Activated gamma-delta T cell (primary cell): ENCODE data around the gene GNE.
"Not testable (repeated sequence)": the region's sequence is repeated elsewhere in the genome, so short reads cannot be mapped to it uniquely, and the experiment has no call there.

Source experiments
- DNase-seq: peaks from one replicate; lab custom pipeline; 2025; lab: John Stamatoyannopoulos, UW
- total RNA-seq, 2 donors: gene quantifications; one replicate each; lab custom pipeline; 2026; lab: John Stamatoyannopoulos, UW

Gene GNE, protein sequence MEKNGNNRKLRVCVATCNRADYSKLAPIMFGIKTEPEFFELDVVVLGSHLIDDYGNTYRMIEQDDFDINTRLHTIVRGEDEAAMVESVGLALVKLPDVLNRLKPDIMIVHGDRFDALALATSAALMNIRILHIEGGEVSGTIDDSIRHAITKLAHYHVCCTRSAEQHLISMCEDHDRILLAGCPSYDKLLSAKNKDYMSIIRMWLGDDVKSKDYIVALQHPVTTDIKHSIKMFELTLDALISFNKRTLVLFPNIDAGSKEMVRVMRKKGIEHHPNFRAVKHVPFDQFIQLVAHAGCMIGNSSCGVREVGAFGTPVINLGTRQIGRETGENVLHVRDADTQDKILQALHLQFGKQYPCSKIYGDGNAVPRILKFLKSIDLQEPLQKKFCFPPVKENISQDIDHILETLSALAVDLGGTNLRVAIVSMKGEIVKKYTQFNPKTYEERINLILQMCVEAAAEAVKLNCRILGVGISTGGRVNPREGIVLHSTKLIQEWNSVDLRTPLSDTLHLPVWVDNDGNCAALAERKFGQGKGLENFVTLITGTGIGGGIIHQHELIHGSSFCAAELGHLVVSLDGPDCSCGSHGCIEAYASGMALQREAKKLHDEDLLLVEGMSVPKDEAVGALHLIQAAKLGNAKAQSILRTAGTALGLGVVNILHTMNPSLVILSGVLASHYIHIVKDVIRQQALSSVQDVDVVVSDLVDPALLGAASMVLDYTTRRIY
- total RNA-seq: 45.6 to 48.9 reads per million in 2 donors

DNA sequence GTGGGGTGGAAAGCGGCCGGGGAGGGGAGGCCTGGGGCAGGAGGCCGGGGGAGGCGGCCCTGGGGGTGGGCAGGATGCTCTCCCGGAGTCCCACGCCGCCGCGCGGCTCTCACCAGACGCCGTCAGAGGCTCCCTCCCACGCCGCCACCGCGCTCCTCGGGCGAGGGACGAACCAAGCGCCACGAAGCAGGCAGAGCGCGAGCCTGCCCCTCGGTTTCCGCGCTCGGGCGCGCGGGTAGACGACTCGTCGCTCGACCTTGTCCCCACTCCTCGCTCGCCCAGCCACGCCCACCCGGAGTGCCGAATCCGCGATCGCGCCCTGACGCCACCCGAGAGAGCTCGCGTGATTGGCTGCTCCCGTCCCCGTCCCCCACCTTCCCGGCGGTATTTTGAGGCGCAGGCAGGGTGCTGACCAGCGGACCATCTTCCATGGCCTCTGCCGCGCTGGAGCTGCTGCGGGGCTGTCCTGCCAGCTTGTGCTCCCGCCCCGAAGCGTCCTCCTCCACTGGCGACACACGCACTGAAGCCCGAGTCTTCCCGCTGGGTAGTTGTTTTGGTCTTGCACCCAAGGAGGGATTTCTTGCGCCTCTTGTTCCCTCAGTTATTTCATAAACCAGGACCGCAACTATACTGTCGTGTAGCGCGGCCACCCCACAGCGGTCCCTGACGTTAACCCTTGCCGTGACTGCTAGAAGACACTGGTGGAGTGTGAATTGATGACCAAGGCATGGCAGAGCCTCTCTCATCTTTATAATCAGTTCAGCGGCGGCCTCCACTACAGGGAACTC is at the start of gene GNE:
TSS of gene GNE (minus strand) at position 241 of the 788 bp plus-strand sequence. CDS start 9,093 bp downstream, outside the sequence.
- peak; percentile 96 for DNase-seq

DNA sequence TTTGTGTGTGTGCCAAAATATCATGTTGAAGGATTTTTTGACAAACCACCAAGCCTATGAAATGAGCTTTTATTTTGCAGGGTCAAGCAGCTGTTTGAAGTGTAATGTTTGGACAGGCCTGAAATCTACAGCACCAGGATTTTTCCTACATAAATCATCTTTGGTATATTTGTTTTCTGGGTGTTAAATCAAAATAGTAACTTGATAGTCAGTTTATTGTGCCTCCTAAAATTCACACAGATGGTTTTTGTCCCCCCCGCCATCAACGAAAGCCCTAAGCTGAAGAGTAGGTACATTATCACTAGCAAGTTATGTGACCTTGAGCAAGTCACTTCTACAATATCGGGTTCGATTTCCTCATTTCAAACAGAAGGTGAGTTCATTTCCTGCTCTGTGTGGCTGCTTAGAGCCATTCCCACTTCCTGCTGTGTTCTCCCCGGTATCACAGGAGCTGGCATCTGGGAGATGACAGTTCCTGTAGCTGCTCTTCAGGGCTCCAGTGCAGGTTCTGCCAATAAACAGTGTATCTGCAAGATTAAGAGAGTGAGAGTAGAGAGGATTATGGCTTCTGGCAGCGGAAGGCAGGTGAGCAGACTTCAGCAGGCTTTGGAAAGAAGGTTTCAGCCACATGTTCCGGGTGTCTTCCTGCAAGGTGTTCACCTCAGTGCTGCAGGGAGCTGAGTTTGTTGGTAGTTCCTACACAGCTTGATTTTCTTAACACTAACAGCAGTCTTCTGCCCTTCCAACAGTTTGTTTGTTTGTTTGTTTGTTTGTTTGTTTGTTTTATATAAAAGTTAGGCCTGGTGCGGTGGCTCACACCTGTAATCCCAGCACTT is 48.4 kb upstream of the GNE start:
- no peak for DNase-seq

DNA sequence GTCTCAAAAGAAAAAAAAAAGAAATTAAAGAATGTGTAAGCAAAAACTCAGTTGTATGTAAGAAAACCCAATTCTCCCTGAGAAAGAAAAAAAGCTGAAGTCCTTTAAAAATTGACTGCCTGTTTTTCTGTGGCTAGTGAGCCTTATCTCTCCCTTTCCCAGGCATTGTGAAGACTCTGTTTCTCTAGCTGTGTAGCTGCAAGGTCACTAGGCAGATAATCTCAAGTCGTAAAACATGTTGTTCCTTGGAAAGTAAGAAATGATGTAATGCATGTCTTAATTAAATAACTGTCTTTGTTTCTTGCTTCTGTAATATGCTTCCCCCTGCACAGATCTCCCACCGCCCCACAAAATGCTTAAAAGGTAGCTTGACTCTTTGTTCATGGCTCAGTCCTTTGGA is 46.1 kb upstream of the GNE start:
- DNase-seq: not testable (repeated sequence)

DNA sequence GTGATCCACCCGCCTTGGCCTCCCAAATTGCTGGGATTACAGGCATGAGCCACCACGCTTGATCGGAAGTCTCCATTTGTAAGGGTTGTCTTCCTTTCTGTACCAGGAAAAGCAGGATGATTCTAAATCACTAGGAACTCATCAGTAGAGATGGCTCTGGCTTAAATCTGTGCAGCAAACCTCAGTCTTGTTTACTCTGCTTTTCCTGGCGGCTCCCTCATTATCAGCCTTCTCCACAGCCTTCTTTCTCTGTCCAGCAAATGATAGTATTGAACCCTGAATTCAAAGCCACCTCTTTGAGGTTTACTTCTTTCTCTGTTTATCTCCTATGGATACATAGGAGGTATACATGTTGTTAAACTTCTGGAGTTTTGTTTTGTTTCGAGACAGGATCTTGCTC is 43.0 kb upstream of the GNE start:
- no peak for DNase-seq

DNA sequence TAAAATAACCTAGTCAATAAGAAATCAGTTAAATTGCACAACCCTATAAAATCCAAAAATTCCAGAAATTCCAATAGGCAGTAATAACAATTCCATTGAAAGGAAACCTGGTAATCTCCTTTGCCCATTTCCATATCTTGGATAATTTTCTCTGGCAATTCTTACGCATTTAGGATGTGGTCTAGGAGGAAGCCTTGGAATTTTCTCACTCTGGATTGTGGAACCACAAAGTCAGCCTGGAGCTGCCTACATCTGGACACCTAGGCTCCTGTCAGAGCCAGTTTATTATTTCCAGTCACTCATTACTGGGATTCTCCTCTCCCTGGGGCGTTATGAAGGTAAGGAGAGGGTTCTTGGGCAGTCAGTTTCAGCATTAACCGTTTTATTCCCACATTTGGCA is 40.3 kb upstream of the GNE start:
- no peak for DNase-seq

DNA sequence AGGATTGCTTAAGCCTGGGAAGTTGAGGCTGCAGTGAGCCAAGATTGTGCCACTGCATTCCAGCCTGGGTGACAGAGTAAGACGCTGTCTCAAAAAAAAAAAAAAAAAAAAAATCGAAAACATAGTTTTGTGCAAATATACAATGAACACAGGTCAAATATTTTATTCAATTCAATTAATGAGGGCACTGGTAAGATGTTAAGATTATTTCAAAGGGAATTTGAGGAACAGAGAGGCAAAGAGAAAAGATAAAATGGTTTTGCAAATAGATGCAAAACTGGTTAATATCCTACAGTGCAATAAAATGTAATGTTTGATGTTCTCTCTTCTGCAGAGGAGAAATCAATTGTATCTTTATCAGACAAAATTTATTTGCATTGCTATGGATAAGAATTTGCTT is 39.5 kb upstream of the GNE start:
- no peak for DNase-seq

DNA sequence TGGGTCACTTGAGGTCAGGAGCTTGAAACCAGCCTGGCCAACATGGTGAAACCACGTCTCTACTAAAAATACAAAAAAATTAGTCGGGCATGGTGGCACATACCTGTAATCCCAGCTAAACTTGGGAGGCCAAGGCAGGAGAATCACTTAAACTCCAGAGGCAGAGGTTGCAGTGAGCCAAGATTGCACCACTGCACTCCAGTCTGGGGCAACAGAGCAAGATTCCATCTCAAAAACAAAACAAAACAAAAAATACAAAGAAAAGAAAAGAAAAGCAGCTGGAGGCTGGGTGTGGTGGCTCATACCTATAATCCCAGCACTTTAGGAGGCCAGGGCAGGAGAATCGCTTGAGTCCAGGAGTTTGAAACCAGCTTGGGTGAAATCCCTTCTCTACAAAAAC is 36.7 kb upstream of the GNE start:
- DNase-seq: not testable (repeated sequence)

DNA sequence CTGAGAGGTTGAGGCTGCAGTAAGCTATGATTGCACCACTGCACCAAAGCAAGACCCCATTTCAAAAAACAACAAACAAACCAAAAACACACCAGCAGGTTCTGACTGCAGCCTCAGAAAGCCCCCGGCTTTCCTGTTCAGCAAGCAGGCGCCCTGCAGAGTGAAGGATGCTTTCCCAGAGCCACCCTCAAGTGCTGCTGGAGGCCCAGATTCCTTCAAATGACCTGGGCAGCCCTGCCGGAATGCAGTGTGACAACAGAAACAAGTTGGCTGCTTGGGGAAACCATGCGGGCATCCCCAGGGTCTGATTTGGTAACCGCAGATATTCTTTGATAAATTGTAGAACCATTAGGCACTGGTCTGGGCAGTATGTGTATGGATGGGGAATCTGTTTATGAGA is 35.7 kb upstream of the GNE start:
- no peak for DNase-seq

DNA sequence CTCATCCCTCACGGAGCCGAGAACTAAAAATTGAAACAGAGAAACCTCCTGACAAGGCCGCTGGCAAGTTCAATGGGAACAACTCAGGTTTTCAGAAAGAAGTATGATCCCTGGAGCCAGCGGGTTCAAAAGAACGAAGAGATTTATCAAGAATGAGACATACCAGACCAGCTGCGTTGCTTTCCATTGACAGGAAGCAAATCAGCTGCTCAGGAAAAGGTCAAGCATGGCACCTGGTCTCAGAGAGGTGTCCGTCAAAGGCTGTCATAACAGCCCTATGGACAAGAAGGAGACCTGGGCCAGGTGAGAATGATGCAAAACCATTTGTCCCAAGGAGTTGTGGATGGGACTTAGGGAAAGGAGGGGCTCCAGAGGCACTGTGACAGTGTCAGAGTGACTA is 34.9 kb upstream of the GNE start:
- DNase-seq: no peak

DNA sequence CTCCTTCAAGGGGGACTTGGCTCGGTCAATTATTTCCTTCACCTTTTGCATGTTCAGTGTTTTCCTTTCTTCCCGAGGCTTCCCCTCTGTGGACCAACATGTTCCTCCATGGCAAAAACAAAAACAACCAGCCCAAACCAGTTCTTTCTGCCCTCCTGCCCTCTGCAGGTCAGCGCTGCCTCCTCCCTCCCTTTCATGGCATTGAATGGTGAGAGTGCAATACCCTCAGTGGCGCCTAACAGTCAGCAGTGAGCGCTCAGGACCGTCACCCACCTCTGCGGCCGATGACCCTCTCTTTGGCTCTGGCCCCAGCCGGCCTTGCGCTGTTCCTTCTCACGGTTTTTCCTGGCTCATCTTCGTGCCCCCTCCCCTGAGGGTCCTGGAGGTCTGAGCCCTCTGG is 34.4 kb upstream of the GNE start:
- no peak for DNase-seq

DNA sequence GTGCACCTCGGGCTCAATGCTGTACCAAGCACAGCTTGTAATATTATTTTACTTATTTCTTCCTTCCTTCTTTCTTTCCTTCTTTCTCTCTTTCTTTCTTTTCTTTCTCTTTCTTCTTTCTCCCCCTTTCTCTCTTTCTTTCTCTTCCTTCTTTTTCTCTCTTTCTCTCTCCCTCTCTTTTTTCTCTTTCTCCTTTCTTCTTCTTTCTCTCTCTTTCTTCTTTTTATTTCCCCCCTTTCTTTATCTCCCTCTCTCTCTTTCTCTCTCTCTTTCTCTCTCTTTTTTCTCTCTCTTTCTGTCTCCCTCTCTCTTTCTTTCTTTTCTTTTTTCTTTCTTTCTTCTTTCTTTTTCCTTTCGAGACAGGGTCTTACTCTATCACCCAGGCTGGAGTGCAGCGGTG is 32.7 kb upstream of the GNE start:
- no peak for DNase-seq

DNA sequence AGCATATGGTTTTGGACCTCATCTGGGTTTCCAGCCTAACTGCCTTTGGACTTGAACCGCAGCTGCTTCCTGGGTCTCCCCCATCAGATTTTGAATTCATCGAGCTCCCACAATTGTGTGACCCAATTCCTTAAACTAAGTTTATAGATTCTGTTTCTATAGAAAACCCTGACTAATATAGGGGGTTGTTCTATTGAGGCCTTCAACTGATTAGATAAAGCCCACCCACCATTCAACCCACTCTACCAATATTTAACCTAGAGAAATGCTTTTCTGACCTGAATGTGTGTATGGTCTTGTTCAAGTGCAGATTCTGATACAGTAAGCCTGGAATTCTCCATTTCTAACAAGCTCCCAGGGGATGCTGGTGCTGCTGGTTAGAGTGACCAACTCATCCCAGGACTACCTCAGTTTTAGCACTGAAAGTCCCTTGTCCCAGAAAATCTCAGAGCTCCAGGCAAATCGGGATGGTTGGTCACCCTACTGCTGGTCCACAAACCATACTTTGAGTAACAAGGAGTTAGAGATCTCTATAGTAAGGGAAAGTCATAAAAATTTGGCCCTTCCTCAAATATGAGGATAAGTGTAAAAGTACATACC is 31.7 kb upstream of the GNE start:
- DNase-seq: no peak

DNA sequence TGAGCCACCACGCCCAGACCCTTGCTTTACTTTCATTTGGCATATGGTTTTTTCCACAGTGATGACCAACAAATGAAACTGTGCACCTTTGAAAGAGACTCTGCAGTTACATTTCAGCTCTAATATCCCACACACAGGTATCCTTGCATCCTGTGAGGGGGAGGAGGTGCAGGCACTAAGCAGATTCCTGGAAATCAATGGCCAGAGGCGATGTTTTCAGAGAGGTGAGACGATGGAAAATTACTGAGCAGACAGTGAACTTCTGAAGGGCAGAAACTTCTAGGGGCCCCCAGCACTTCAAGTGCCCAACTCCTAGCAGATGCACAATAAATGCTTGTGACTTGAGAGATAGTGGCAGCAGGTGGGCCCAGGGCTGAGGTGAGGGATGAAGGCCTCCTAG is 29.8 kb upstream of the GNE start:
- DNase-seq: no peak

DNA sequence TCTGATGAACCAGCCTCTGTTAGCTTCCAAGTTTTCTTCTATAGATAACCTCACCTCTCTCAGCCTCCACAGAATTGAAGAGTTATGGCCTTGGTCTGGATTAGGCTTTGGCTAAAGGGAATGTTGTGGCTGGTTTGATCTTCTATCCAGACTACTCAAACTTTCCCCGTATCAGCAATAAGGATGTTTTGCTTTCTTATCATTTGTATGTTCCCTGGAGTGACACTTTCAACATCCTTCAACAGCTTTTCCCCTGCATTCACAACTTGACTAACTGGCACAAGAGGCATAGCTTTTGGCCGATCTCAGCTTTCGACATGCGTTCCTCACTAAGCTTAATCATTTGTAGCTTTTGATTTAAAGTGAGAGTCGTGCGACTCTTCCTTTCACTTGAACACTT is 28.1 kb upstream of the GNE start:
- DNase-seq: no peak

DNA sequence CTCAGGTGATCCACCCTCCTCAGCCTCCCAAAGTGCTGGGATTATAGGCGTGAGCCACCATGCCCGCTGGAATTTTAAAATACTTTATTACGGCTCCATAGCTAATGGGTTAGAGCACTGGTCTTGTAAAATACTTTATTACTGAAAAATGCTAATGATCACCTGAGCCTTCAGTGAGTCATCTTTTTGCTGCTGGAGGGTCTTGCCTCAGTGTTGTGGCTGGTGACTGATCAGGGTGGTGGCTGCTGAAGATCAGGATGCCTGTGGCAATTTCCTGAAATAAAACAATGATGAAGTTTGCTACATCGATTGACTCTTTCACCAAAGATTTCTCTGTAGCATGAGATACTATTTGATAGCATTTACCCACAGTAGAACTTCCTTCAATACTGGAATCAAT is 26.0 kb upstream of the GNE start:
- DNase-seq: no peak

DNA sequence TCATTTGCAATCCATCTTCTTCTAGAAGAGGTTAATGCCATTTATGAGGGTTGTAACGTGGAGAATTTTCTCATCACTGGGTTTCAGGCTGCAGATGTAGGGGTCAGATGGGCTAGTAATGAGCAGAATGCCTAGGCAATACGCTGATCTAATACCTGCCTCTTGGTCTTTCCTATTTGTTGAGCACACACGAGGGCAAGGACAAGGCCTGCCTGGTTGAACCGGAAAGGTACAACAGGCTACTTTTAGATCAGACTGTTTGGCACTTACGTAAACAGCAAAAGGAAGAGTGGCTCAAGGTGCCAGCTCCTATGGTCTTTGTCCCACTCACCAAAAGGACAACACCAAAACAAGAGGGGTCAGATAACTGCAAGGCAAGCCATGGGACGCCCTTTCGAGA is 24.0 kb upstream of the GNE start:
- no peak for DNase-seq

DNA sequence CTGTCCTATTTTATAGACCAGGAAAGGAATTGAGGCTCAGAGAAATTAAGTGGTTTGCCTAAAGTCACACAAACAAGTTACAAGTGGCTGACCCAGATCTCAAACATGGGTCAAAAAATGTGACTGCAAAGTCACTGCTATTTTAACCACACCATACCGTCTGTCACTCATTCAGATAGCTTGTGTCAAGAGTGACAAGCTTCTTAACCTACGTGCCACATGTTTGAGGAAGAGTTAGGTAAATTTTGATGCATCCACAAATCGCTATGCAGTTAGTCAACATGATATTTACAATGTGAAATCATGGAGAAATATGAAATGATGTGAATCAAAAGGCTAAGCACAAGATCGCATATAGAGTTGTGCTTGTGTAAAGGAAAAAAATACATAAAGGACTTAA is 22.7 kb upstream of the GNE start:
- DNase-seq: no peak

DNA sequence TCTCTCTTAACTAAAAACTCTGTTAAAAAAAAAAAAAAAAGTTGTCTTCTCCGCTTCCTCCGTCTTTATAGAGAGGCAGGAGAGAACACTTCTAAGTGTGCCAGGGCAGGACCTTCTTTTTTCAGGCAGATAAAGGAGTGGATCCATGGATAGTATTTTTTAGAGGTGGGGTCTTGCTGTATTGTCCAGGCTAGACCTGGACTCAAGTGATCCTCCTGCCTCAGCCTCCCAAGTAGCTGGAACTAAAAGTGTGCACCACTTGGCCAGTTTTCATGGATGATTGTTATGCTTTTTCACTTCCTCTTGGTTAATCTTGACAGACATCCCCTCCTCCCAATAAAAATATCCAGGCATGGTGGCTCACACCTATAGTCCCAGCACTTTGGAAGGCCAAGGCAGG is 20.0 kb upstream of the GNE start:
- DNase-seq: no peak

DNA sequence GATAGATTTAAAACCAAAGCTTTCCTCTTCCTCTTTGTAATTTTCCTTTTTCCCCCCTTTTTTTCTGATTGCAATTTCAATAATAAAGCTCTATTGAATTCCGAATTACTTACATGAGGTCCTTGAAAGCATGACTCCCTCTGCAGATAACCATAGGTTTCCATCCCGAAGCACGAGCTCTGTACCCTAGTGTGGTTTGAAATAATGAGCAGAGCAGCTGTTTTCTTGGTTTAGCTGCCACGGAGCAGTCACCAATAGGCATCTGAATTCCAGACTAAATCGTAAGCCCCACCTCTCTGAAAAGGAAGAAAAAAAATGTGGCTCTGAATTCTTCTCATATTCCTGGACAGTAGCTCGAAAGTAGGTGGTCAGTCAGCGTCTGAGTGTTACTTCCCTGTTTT is 18.5 kb upstream of the GNE start:
- DNase-seq: no peak

DNA sequence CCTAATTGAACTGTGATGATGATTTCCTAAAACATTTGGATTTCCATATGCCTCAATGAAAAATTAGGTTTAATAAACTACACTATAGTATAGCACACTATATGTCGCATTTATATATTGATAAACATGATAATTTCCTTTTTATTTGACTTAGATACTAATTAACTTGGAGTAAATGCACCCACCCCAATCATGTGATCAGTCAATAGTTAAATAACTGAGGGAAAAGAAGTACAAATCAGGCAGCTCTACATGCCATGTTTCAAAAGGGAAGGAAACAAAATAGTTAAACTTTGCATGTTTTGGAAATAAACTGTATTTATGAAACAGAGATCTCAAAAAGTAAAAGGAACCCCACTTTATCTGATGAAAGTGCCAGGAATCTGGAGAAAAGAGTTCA is 18.0 kb upstream of the GNE start:
- no peak for DNase-seq

DNA sequence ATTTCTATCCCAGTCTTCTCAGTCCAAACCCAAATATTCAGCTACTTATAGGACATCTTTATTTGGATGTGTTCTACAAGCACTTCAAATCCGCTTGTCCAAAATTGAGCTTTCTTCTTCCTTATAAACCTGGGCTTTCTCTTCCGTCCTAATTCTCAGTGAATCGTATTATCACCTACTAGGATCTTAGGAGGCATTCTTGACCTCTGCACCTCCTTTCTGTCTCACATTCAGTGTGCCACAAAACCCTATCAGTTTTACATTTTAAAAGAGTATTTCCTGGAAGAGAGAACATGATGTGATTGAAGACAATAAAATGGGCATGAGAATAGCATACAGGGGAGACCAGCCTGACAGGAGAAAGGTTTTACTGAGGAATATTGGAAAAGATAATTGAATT is 16.8 kb upstream of the GNE start:
- DNase-seq: no peak
